Measurements from ENCODE around the gene GLRX3.

GLRX3 gene

DNA sequence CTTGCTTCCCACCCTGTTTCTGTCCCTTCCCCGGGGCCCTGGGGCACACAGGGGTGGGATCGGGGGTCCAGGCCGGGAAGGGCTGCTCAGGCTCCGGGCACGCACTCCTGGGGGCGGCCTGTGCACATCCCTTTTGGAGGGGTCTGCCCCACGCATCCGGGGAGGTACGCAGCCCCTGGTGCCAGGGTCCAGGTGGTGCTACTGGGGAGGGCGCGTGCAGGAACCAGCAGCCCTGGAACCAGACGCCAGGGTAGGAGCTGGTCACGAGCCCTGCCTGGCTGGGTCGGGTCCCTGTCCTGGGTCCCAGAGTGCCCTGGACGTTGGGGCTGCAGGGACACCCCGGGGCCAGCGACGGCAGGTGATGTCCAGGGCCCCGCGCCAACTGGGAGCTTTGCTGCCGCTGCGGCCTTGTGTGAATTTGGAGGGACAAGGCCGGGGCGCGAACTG is 53.4 kb downstream of the GLRX3 start:
- H3K4me3 ChIP-seq (ENCODE audit: low read depth, low read length) = no peak overlapping the region
- no peak for DNase-seq (ENCODE audit: low read depth)

DNA sequence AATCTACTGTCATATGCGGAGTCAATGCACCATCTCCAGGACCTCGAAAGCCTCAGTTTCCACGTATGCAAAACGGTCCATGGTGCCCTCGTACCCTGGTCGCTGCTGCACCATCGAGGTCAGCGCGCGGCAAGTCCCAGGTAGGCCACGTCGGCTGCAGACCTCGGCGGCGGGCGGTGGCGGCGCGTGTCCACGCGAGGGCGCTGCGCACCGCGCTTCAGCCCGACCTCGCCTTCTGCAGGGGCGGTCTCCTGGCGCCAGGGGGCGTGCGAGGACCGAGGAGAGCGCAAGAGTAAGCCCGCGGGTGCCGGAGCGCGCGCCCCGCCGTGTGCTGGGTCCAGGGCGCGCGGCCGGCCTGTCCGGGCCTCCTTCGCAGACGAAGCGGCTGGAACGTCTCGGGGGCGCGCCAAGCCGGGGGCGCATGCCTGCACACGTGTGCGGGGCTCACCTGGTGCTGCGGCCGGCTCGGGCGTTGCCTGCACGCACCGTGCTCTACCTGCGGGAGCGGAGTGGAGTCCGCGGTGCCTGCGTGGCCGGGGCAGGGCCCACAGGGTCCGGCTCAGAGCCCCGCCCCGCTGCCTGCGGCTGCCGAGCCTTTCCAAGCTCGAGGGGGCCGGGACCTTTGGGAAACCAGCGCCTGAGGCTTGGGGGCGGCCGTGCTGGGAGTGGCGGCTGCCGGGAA is 54.0 kb downstream of the GLRX3 start:
- peak overlapping the region; percentile 67 for H3K4me3 ChIP-seq (ENCODE audit: low read depth, low read length)
- TF ChIP-seq, protein P1, sequence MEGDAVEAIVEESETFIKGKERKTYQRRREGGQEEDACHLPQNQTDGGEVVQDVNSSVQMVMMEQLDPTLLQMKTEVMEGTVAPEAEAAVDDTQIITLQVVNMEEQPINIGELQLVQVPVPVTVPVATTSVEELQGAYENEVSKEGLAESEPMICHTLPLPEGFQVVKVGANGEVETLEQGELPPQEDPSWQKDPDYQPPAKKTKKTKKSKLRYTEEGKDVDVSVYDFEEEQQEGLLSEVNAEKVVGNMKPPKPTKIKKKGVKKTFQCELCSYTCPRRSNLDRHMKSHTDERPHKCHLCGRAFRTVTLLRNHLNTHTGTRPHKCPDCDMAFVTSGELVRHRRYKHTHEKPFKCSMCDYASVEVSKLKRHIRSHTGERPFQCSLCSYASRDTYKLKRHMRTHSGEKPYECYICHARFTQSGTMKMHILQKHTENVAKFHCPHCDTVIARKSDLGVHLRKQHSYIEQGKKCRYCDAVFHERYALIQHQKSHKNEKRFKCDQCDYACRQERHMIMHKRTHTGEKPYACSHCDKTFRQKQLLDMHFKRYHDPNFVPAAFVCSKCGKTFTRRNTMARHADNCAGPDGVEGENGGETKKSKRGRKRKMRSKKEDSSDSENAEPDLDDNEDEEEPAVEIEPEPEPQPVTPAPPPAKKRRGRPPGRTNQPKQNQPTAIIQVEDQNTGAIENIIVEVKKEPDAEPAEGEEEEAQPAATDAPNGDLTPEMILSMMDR (conservative IDR thresholded peaks at IDR 0.05; ENCODE audit: low read depth, low read length) = peak; percentile 70
- DNase-seq (ENCODE audit: low read depth) = peak; percentile 87

More for the DNA sequence above, 53.4 kb downstream of the GLRX3 start:
- TF ChIP-seq, protein P1 (conservative IDR thresholded peaks at IDR 0.05; ENCODE audit: low read depth, low read length) = no peak

DNA sequence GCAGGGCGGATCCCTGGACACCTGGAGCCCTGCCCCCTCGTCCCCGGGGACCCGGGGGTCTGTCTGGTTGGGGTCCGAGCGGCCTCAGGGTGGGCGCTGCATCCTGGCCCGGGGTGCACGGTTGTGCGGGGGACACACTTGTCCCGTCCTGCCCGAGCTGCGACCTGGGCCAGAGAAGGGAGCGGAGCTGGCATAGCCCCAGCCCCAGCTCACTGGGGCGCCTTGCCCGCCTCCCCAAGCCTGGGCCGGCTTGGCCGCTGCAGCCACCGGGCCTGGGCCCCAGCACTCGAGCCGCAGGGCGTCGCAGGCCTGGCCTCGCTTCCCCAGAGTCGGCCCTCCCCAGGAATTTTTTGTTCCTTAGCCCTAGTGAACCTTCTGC is 54.5 kb downstream of the GLRX3 start:
- TF ChIP-seq, protein P1 (conservative IDR thresholded peaks at IDR 0.05; ENCODE audit: low read depth, low read length) = no peak
- peak overlapping the region; percentile 67 for H3K4me3 ChIP-seq (ENCODE audit: low read depth, low read length)

DNA sequence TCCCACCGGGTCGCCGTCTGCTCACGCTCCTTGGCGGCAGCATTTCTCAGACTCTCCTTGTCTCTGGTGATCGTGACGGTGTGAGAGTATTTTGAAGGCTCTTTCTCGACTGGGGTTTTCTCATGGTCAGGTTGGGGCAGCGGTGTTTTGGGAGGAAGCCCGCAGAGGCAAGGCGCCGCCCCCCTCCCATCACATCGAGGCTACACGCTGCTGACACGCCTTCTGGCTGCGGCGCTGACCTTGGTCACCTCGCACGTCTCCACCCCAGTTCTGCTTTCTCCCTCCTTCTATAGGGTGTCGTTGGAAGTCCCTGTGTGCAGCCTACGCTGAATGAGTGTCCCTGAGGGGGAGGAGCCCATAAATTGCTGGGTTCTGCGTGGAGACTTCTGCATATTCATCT is 55.2 kb downstream of the GLRX3 start:
- no peak overlapping the region for H3K4me3 ChIP-seq (ENCODE audit: low read depth, low read length)
- TF ChIP-seq, protein P1 (conservative IDR thresholded peaks at IDR 0.05; ENCODE audit: low read depth, low read length) = no peak
- no peak for DNase-seq (ENCODE audit: low read depth)

More for the DNA sequence above, 54.5 kb downstream of the GLRX3 start:
- no peak for DNase-seq (ENCODE audit: low read depth)

DNA sequence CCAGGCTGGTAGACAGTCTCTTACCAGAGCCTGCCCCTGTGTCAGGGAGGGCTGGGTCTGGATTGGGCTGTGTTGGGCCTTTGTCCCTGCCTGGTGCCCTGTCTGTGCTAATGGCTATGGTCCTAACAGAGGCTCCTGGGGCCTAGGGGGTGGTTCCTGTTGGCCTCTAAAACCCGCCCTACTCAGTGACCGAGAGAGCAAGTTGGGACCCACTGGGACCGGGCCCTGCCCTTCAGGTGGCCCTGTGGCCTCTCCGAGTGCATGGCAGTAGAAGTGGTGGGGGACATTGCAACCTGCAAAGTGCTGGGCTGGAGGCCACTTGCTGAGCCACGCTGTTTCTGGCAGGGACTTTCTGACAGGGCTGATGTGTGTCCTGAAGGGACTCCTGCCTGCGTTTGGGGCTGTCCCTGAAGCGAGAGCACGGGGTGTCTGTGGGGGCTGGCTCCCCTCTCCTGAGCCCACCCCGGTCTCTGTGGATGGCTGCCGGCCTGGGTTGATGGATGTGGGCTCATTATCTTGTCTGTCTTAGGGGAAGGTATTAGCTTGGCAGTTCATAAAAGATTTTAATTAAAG is 56.2 kb downstream of the GLRX3 start:
- H3K4me3 ChIP-seq (ENCODE audit: low read depth, low read length) = no peak overlapping the region
- no peak for DNase-seq (ENCODE audit: low read depth)
- TF ChIP-seq, protein P1 (conservative IDR thresholded peaks at IDR 0.05; ENCODE audit: low read depth, low read length) = no peak

DNA sequence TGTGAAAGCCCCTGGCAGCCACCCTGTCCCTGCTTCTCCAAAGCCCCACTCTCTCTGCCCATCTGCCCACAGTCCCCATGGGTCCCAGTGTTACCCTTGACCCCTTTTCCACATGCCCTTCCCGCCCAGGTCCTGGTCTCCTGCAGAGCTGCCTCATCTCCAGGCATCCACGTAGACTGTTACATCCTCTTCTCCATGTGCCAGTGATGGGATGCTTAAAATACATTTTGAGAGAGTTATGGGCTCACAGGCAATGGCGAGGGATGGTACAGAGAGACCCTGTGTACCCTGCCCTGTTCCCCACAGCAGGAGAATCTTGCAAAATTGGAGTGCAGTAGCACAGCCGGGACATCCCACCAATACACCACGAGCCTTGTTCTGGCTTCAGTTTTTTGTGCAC is 56.8 kb downstream of the GLRX3 start:
- H3K4me3 ChIP-seq (ENCODE audit: low read depth, low read length) = no peak overlapping the region
- TF ChIP-seq, protein P1 (conservative IDR thresholded peaks at IDR 0.05; ENCODE audit: low read depth, low read length) = no peak
- no peak for DNase-seq (ENCODE audit: low read depth)

Measured in choroid plexus epithelial cell (primary cell).